Kidney epithelial cell (primary cell): ENCODE measurements around the gene BRINP3. TPM values are rescaled to one million over a fixed set of nuclear protein-coding genes. Genes with fewer than 3 reads are reported as not detected.

Source experiments
- DNase-seq: peaks from one replicate; pipeline ENCODE4 v3.0.0-alpha.2; 2010; ENCODE audit warnings: low read depth
- H3K27me3 ChIP-seq: 2 replicates; pipeline ENCODE4 v1.6.0; 2011; ENCODE audit warnings: low read length; ENCODE audit not compliant: control insufficient read depth, insufficient read depth
- H3K36me3 ChIP-seq: 2 replicates; pipeline ENCODE4 v1.5.1; 2011; ENCODE audit warnings: low read length; ENCODE audit not compliant: control insufficient read depth, insufficient read depth
- H3K4me3 ChIP-seq: 2 replicates; pipeline ENCODE4 v1.5.1; 2011; ENCODE audit warnings: low read depth, mild to moderate bottlenecking, control low read depth, low read length
- total RNA-seq: library from RNA; depleted of rRNA; stranded (reverse); fragments of >200 nt; gene quantifications from 2 replicates; pipeline ENCODE4 v1.2.3, GENCODE V29; 2015
- TF ChIP-seq, protein P1 (sequence below): IDR thresholded peaks from 2 replicates; pipeline ENCODE4 v1.5.1; 2011; ENCODE audit warnings: mild to moderate bottlenecking, moderate library complexity, low read length, control low read depth, inconsistent platforms; ENCODE audit not compliant: insufficient read depth, poor library complexity, severe bottlenecking

Gene BRINP3
- total RNA-seq, 1 donor from 2014 or later, result 0.04 TPM

DNA sequence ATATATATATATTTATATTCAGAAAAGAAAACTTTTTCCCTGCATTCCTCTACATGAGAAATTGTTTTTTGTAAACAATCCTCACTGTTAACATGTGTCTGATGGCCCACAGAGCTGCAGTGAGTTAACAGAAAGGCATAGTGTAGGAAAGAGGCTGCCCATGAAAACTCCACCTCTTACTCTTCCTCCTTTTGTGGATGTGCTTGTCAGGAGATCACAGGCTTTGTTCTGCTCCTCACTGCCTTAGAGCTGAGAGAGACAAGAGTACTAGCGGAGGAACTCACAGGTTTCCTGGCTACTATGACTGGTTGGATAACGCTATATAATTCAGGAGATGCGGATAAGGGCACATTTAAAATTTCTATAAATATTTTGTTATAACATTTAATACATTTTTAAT is 200.6 kb downstream of the BRINP3 start:
- no peaks in the 10 kb centered on the region for H3K27me3 ChIP-seq
- H3K4me3 ChIP-seq, result no peak overlapping the region
- no peaks in the 10 kb centered on the region for H3K36me3 ChIP-seq
- TF ChIP-seq, protein P1, sequence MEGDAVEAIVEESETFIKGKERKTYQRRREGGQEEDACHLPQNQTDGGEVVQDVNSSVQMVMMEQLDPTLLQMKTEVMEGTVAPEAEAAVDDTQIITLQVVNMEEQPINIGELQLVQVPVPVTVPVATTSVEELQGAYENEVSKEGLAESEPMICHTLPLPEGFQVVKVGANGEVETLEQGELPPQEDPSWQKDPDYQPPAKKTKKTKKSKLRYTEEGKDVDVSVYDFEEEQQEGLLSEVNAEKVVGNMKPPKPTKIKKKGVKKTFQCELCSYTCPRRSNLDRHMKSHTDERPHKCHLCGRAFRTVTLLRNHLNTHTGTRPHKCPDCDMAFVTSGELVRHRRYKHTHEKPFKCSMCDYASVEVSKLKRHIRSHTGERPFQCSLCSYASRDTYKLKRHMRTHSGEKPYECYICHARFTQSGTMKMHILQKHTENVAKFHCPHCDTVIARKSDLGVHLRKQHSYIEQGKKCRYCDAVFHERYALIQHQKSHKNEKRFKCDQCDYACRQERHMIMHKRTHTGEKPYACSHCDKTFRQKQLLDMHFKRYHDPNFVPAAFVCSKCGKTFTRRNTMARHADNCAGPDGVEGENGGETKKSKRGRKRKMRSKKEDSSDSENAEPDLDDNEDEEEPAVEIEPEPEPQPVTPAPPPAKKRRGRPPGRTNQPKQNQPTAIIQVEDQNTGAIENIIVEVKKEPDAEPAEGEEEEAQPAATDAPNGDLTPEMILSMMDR, result no peak
- DNase-seq, result no peak

DNA sequence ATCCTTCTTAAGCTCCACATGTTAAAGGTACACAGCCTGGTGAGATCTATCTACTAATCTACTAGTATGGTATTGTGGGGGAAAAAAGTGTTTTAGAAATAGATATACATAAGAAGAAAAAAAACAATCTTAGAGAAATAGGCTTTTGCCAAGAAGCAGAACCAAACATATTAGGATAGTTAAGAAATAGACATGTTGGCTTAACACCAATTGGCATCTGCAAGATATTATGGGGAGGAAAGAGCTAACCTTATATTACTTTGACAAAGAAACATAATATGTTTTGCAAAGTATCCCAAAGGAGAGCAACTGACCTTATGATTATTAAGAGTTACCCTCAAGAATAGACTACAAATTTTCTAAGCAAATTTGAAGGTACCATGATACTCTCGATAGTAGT is 202.9 kb downstream of the BRINP3 start:
- DNase-seq, result no peak
- Histone ChIP-seq H3K27me3 (no peaks in the 10 kb centered on the region), H3K4me3 (no peak overlapping the region), H3K36me3 (no peaks in the 10 kb centered on the region)
- TF ChIP-seq, protein P1, result no peak

DNA sequence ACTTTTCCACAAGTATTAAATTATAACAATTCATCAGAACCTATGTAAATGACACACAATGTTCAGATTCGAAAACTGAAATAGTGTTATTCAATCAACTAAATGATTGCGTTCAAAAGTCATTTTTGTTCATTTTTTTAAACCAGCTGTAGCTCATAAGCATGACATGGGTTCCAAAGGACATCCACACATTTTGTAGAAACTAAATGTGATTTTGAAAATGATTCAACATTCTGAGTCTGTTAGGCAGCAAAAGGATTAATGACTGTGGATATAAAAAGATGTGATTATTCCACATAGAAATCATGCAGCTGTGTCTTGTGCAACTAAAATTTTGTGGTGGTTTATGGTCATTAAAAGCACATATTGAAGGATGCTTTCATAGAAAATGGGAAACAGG is 204.5 kb downstream of the BRINP3 start:
- no peak for DNase-seq
- Histone ChIP-seq H3K27me3 (no peaks in the 10 kb centered on the region), H3K36me3 (no peaks in the 10 kb centered on the region), H3K4me3 (no peak overlapping the region)
- TF ChIP-seq, protein P1, result no peak

DNA sequence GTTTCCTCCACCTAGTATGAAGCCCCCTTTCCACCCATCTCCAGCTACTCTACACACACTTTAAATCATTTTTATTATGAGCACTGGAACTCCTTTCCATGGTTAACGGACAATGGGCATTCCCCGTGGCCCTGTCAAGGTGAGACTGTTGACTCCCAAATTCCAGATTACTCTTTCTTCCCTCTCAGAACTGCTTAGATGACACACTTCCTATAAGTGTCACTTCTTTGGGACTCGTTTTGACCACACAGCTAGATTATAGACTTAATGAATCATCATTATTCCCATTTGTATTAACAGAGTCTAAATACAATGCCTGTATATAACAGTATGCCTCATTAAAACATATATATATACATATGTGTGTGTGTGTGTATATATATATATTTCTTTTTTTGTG is 215.1 kb downstream of the BRINP3 start:
- TF ChIP-seq, protein P1, result no peak

DNA sequence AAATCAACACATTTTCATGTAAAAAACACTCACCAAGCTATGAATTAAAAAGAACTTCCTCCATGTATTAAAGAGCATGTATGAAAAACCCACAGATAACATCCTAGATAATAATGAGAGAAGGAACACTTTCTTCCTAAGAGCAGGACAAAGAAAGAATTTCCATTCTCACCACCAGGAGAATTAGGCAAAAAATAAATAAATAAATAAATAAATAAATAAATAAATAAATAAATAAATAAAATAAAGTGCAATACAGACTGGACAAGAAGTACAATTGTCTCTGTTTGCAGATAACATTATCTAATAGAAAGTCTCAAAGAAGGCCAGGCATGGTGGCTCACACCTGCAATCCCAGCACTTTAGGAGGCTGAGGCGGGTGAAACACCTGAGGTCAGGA is 218.2 kb downstream of the BRINP3 start:
- Histone ChIP-seq H3K27me3 (no peaks in the 10 kb centered on the region), H3K4me3 (no peak overlapping the region), H3K36me3 (no peaks in the 10 kb centered on the region)
- TF ChIP-seq, protein P1, result no peak
- DNase-seq, result no peak

More for the DNA sequence above, 215.1 kb downstream of the BRINP3 start:
- H3K36me3 ChIP-seq, result no peaks in the 10 kb centered on the region
- no peak for DNase-seq
- no peaks in the 10 kb centered on the region for H3K27me3 ChIP-seq
- no peak overlapping the region for H3K4me3 ChIP-seq

DNA sequence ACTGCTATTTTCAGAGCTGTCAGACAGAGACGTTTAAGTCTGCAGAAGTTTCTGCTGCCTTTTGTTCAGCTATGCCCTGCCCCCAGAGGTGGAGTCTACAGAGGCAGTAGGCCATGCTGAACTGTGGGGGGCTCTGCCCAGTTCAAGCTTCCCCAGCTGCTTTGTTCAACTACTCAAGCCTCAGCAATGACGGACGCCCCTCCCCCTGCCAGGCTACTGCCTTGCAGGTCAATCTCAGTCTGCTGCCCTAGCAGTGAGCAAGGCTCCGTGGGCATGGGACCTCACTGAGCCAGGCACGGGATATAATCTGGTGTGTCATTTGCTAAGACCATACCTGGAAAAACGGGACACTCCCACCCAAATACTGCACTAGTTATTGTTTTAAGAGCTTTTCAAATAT is 219.7 kb downstream of the BRINP3 start:
- H3K36me3 ChIP-seq, result no peaks in the 10 kb centered on the region
- no peak for DNase-seq
- TF ChIP-seq, protein P1, result no peak

More for the DNA sequence above, 219.7 kb downstream of the BRINP3 start:
- Histone ChIP-seq H3K27me3 (no peaks in the 10 kb centered on the region), H3K4me3 (no peak overlapping the region)
